K562 (cell line): ENCODE results near the gene NAP1L1. TPM values are rescaled to one million over a fixed set of nuclear protein-coding genes. Genes with fewer than 3 reads are reported as not detected.
A peak's percentile ranks its signal among the peaks of the same experiment; 100 is the strongest.

Experiments
- ARID3B ChIP-seq: fragments of 250-450 bp; sonication (Bioruptor Pico); IDR thresholded peaks from 2 replicates; pipeline ENCODE4 v1.4.0; 2020; ENCODE audit warnings: borderline replicate concordance
- CREBBP ChIP-seq: IDR thresholded peaks from one replicate; pipeline ENCODE4 v1.6.1; 2012; ENCODE audit warnings: low read depth, mild to moderate bottlenecking, control low read depth, inconsistent platforms, low read length
- CTBP1 ChIP-seq: fragments of 450-650 bp; IDR thresholded peaks from 2 replicates; pipeline ENCODE4 v1.6.1; 2016; ENCODE audit warnings: borderline replicate concordance
- DNMT1 ChIP-seq: fragments of 450-650 bp; IDR thresholded peaks from 2 replicates; pipeline ENCODE4 v1.6.1; 2016; ENCODE audit warnings: antibody characterized with exemption, mild to moderate bottlenecking
- EP400 ChIP-seq: fragments of 450-650 bp; IDR thresholded peaks from 2 replicates; pipeline ENCODE4 v1.6.1; 2017; ENCODE audit warnings: antibody characterized with exemption, mild to moderate bottlenecking, moderate library complexity
- HNRNPL ChIP-seq: fragments of 200-400 bp; formaldehyde crosslinking; IDR thresholded peaks from 2 replicates; pipeline ENCODE4 v1.6.1; 2017; ENCODE audit warnings: low read depth, mild to moderate bottlenecking, low read length
- KAT8 ChIP-seq: fragments of 450-650 bp; IDR thresholded peaks from 2 replicates; pipeline ENCODE4 v1.6.1; 2016; ENCODE audit warnings: low read depth, mild to moderate bottlenecking
- NEUROD1 ChIP-seq: fragments of 150-350 bp; IDR thresholded peaks from 2 replicates; pipeline ENCODE4 v1.6.1; 2014; ENCODE audit warnings: borderline replicate concordance, low read length, low read depth; ENCODE audit not compliant: partially characterized antibody
- POU5F1 ChIP-seq: fragments of 150-350 bp; IDR thresholded peaks from 2 replicates; pipeline ENCODE4 v1.6.1; 2014; ENCODE audit warnings: borderline replicate concordance, low read length, low read depth, mild to moderate bottlenecking; ENCODE audit not compliant: partially characterized antibody
- PTTG1 ChIP-seq: fragments of 450-650 bp; IDR thresholded peaks from 2 replicates; pipeline ENCODE4 v1.6.1; 2016; ENCODE audit warnings: low read depth, mild to moderate bottlenecking, missing genetic modification characterization, missing compliant biosample characterization
- SNRNP70 ChIP-seq: fragments of 200-400 bp; formaldehyde crosslinking; optimal IDR thresholded peaks from 2 replicates; pipeline ENCODE3; 2017; ENCODE audit warnings: low read depth, low read length
- SRSF7 ChIP-seq: fragments of 200-400 bp; formaldehyde crosslinking; optimal IDR thresholded peaks from 2 replicates; pipeline ENCODE3; 2017; ENCODE audit warnings: mild to moderate bottlenecking, low read depth, low read length
- STAT6 ChIP-seq: sonication (generic); formaldehyde crosslinking; IDR thresholded peaks from 2 replicates; pipeline ENCODE4 v1.8.1; 2023; ENCODE audit warnings: mild to moderate bottlenecking, missing genetic modification reagents
- SUPT5H ChIP-seq: fragments of 450-650 bp; IDR thresholded peaks from 2 replicates; pipeline ENCODE4 v1.6.1; 2016
- ZNF197 ChIP-seq: fragments of 200-800 bp; sonication (Bioruptor generic); IDR thresholded peaks from 2 replicates; pipeline ENCODE4 v1.6.1; 2016; ENCODE audit warnings: low read depth, missing genetic modification characterization, missing compliant biosample characterization
- ZNF253 ChIP-seq: fragments of 250-450 bp; sonication (Bioruptor Pico); conservative IDR thresholded peaks from 2 replicates; pipeline ENCODE4 v1.6.1; 2021; ENCODE audit warnings: mild to moderate bottlenecking
- ZNF384 ChIP-seq: IDR thresholded peaks from 2 replicates; pipeline ENCODE4 v1.6.1; 2012; ENCODE audit warnings: low read depth, low read length, improper control_type of control experiment
- ZNF551 ChIP-seq: fragments of 250-450 bp; sonication (Bioruptor Pico); IDR thresholded peaks from 2 replicates; pipeline ENCODE4 v1.5.0; 2021; ENCODE audit warnings: mild to moderate bottlenecking, moderate library complexity
- ZNF586 ChIP-seq: fragments of 450-650 bp; formaldehyde crosslinking; conservative IDR thresholded peaks from 2 replicates; pipeline ENCODE4 v1.4.0; 2020; ENCODE audit warnings: mild to moderate bottlenecking, moderate library complexity
- ZNF589 ChIP-seq: fragments of 200-800 bp; sonication (Bioruptor generic); IDR thresholded peaks from 2 replicates; pipeline ENCODE4 v1.6.1; 2016; ENCODE audit warnings: low read depth, missing genetic modification characterization, missing compliant biosample characterization
- polyA plus RNA-seq, 8 experiments: library from polyadenylated mRNA; depleted of rRNA in 4 of 8; stranded (reverse) in 5 of 8; unstranded in 3 of 8; fragments of >200 nt; fragmentation: Nextera tagmentation in 2 of 8; fragmentation: Illumina TruSeq in 1 of 8; extraction: Ambion mirVana in 2 of 8; extraction: Trizol in 1 of 8; gene quantifications; 2 replicates each; pipeline versions ENCODE4 v1.2.1 to v1.2.3, GENCODE V29; 2011 to 2014; ENCODE audit warnings: inconsistent platforms in 1 of 8, missing spikeins in 1 of 8
- total RNA-seq, 7 experiments: library from RNA; depleted of rRNA in 6 of 7; stranded (reverse); fragments of >200 nt in 6 of 7; fragmentation: Illumina TruSeq in 2 of 7; extraction: Trizol in 2 of 7; gene quantifications; 2 replicates each; pipeline versions ENCODE4 v1.2.1 to v1.2.3, GENCODE V29; 2011 to 2021; ENCODE audit warnings: low replicate concordance in 1 of 7
- TF ChIP-seq, protein P1 (sequence below): fragments of 450-650 bp; IDR thresholded peaks from 2 replicates; pipeline ENCODE4 v1.6.1; 2016; ENCODE audit warnings: borderline replicate concordance
- TF ChIP-seq, protein P2 (sequence below): fragments of 450-650 bp; IDR thresholded peaks from 2 replicates; pipeline ENCODE4 v1.6.1; 2016; ENCODE audit warnings: antibody characterized with exemption

NAP1L1 gene
- total and polyA plus RNA-seq, 9 of the 15 experiments (the other 6 are each of a cell fraction or from before 2014, with no cell fraction given), result 287 to 747 (median 450) TPM

GRCh38 chr12:76031414-76032042, 53.0 kb downstream of the NAP1L1 start, which contains the start of gene PHLDA1 (continued):
- TF ChIP-seq NEUROD1 (no peak), EP400 (peak; percentile 17; the same call in 1 of the 2 replicates), DNMT1 (no peak), SRSF7 (no peak), ZNF197 (CRISPR knock-in tag) (no peak), PTTG1 (tag) (no peak), ZNF253 (CRISPR knock-in tag) (no peak), SUPT5H (peak; percentile 69), HNRNPL (no peak), CREBBP (no peak), ZNF384 (peak; percentile 30; the same call in 1 of the 2 replicates), ARID3B (CRISPR knock-in tag) (no peak), SNRNP70 (no peak), ZNF586 (no peak), ZNF589 (CRISPR knock-in tag) (peak; percentile 52; the same call in 1 of the 2 replicates), STAT6 (no peak), KAT8 (no peak), POU5F1 (no peak), CTBP1 (peak; percentile 79), ZNF551 (no peak)
- TF ChIP-seq, protein P1, sequence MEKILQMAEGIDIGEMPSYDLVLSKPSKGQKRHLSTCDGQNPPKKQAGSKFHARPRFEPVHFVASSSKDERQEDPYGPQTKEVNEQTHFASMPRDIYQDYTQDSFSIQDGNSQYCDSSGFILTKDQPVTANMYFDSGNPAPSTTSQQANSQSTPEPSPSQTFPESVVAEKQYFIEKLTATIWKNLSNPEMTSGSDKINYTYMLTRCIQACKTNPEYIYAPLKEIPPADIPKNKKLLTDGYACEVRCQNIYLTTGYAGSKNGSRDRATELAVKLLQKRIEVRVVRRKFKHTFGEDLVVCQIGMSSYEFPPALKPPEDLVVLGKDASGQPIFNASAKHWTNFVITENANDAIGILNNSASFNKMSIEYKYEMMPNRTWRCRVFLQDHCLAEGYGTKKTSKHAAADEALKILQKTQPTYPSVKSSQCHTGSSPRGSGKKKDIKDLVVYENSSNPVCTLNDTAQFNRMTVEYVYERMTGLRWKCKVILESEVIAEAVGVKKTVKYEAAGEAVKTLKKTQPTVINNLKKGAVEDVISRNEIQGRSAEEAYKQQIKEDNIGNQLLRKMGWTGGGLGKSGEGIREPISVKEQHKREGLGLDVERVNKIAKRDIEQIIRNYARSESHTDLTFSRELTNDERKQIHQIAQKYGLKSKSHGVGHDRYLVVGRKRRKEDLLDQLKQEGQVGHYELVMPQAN, result no peak
- TF ChIP-seq, protein P2, sequence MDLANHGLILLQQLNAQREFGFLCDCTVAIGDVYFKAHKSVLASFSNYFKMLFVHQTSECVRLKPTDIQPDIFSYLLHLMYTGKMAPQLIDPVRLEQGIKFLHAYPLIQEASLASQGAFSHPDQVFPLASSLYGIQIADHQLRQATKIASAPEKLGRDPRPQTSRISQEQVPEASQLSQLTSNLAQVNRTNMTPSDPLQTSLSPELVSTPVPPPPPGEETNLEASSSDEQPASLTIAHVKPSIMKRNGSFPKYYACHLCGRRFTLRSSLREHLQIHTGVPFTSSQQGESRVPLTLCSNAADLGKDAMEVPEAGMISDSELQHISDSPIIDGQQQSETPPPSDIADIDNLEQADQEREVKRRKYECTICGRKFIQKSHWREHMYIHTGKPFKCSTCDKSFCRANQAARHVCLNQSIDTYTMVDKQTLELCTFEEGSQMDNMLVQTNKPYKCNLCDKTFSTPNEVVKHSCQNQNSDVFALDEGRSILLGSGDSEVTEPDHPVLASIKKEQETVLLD, result no peak
